ENCODE data around the gene CYP46A1. TPM values are rescaled to one million over a fixed set of nuclear protein-coding genes. Genes with fewer than 3 reads are reported as not detected.

CYP46A1 gene
- total RNA-seq, 2 donors from 2014 or later: 0.11 TPM; not detected in 1

DNA sequence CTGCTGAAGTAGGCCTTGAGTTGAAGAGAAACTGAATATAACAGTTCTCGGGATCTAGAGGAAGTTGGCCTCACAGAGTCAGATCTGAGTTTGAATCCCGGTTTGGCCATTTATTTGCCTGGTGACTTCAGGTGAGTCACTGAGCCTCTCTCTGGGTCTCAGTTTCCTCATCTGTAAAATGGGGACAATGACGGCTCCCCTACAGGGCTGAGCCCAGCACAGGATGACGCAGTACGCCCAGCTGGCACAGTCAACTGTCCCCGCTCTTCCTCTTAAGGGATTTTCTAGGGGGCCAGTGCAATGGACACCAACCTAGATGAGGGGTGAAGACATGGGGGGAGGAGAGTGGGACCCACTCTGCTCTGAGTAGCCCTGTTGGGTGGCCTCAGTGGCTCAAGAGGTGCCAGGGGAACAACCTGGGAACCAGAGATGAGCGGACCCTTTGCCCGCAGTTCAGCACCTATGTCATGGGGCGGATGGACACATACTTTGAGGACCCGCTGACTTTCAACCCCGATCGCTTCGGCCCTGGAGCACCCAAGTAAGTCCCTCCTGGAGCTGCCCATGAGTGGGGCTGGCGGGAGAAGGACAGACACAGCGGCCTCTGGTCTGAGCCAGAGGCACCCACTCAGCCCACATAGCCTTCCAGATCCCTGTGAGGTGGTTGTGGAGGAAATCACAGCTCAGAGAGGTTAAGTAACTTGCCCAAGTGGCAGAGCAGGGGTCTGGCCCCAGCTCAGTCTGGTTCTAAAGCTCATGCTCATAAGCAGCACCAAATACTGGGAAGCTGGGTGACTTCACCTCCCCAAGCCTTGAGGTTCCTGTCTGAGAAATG, 41.1 kb downstream of the CYP46A1 start:
- no peaks in the 10 kb centered on the region for H3K36me3 Mint-ChIP-seq
- peaks cover 12 to 14% of the 10 kb centered on the region in 2 donors for H3K27me3 Mint-ChIP-seq
- ATAC-seq (no peak), DNase-seq (ENCODE audit: low spot score) (no peak)
- H3K9me3 Mint-ChIP-seq: no peaks in the 10 kb centered on the region
- H3K27ac Mint-ChIP-seq: no peak overlapping the region
- no peak overlapping the region for H3K4me3 Mint-ChIP-seq
- no peaks in the 10 kb centered on the region for H3K4me1 Mint-ChIP-seq (ENCODE audit: low read depth in 2 of 2)

DNA sequence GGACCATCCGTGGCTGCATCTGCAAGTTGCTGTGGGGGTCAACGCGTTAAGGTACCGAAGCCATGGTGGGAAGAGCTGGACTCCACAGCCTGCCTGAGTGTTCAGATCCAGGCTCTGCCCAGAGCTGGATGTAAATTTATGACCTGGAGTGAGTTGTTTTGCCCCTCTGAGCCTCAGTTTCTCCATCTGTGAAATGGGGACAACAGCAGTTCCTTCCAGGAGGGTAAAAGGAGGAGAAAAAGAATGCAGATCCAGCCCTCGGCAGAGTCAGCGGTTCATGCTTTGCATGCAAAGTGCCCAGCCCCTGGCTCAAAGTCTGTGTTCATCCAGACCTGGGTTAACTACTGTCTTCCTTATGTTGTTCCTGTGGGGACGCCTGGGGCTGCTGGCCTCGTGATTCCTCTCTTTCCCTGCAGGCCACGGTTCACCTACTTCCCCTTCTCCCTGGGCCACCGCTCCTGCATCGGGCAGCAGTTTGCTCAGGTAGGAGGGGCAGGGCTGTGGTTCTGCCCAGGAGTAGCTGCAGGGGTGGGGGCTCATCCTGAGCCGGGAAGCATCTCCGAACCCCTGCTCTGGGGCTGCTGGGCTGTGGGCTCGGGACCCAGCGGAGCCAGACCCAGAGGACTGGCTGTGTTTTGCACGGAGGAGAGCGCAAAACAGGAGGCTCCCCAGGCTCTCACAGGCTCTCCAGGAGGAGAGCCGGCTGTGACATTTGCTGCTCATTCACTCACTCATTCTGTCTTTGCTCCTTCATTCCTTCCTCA, 41.9 kb downstream of the CYP46A1 start:
- Mint-ChIP-seq H3K4me1 (ENCODE audit: low read depth in 2 of 2) (no peaks in the 10 kb centered on the region), H3K9me3 (no peaks in the 10 kb centered on the region), H3K4me3 (no peak overlapping the region), H3K27me3 (peaks cover 12 to 14% of the 10 kb centered on the region in 2 donors), H3K36me3 (no peaks in the 10 kb centered on the region), H3K27ac (no peak overlapping the region)
- DNase-seq (ENCODE audit: low spot score) (no peak), ATAC-seq (no peak)

DNA sequence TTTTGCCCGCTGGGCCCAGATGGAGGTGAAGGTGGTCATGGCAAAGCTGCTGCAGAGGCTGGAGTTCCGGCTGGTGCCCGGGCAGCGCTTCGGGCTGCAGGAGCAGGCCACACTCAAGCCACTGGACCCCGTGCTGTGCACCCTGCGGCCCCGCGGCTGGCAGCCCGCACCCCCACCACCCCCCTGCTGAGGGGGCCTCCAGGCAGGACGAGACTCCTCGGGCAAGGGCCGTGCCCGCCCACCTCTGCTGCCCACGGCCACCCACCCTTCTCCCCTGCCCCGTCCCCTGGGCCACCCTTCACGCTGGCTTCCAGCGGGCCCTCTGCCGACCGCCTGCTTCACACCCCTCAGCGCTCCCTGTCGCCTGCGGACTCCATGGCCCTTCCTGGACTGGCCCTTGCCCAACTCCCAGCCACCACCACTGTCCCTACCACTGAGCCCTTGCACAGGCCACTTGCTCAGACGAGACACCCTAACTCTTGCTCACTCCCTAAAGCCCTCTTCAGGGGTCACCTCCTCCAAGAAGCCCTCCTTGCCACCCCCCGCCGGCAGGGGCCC, 42.5 kb downstream of the CYP46A1 start:
- Mint-ChIP-seq H3K9me3 (no peaks in the 10 kb centered on the region), H3K4me1 (ENCODE audit: low read depth in 2 of 2) (no peaks in the 10 kb centered on the region), H3K4me3 (no peak overlapping the region), H3K27me3 (peaks cover 12 to 14% of the 10 kb centered on the region in 2 donors), H3K36me3 (no peaks in the 10 kb centered on the region), H3K27ac (no peak overlapping the region)
- DNase-seq (ENCODE audit: low spot score) (no peak), ATAC-seq (peak in 1 of 2 donors; percentile 14)

DNA sequence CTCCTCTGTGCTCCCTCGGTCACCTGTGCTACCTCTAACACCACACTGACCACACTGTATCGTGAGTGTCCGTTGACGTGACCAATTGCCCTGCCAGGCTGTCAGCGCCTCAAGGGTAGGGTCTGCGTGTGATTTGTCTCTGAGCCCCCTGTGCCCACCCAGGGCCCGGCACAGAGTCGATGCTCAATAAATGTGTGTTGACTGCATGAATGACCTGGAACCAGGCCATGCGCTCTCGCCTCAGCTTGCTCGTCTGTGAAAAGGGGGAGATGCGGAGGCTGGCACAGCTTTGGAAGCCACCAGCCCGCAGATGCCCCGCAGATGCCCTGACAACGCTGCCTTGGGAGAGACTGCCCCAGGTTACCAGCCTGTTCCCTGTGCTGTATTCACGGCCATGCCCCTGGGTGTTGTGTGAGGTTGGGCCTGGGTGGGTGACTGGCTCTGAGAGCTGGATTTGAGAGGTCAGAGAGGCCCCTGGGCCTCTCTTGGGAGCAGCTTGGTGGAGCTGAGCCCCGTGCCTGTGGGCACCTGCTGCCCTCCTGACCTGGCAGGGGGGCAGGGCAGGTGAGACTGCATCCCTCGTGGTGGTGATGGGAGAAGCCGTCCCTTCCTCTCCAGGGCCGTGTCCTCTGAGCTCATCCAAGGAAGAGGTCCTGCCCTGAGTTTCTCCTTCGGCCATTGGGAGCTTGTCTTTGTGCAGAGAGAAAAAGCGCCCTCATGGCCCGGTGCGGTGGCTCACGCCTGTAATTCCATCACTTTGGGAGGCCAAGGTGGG, 43.2 kb downstream of the CYP46A1 start:
- no peak for ATAC-seq

DNA sequence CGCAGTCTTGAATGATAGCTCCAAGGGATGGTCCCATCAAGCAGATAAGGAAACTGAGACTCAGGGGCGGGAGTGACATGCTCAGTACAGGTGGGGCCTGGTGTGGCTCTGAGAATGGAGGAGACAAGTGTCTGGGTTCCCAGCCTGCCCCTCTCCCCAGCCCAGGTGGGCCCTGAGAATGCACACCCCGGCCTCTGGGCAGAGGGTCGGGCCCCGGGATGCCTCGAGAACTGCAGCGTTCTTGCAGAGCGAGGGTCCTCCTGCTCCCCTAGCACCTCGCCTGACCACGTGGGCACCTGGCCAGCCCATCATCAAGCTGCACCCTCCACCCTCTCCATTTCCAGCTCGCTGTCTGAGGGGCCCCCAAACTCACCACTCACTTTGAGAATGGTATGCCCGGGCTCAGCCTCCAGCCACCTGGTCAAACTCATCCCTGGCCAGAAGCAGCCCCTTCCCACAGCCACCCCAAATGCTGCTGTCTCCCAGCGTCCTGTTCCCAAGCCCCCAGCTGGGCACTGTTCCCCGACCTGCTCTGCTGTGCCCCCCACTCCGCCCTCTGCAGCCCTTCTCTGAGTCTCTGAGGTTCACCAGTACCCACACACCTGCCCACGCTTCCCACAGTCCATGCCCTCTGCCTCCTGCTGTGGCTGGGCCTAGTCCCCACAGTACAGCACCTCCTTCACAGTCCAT, 44.3 kb downstream of the CYP46A1 start:
- no peaks in the 10 kb centered on the region for H3K4me1 Mint-ChIP-seq (ENCODE audit: low read depth in 2 of 2)
- DNase-seq (ENCODE audit: low spot score) (no peak), ATAC-seq (no peak)
- no peaks in the 10 kb centered on the region for H3K36me3 Mint-ChIP-seq
- H3K9me3 Mint-ChIP-seq: no peaks in the 10 kb centered on the region
- H3K4me3 Mint-ChIP-seq: no peak overlapping the region
- no peak overlapping the region for H3K27ac Mint-ChIP-seq
- peaks cover 13 to 14% of the 10 kb centered on the region in 2 donors for H3K27me3 Mint-ChIP-seq

More for the DNA sequence above, 43.2 kb downstream of the CYP46A1 start:
- Mint-ChIP-seq H3K9me3 (no peaks in the 10 kb centered on the region), H3K36me3 (no peaks in the 10 kb centered on the region), H3K4me3 (no peak overlapping the region), H3K27me3 (peaks cover 11 to 14% of the 10 kb centered on the region in 2 donors), H3K27ac (no peak overlapping the region), H3K4me1 (ENCODE audit: low read depth in 2 of 2) (no peaks in the 10 kb centered on the region)
- DNase-seq (ENCODE audit: low spot score): no peak

DNA sequence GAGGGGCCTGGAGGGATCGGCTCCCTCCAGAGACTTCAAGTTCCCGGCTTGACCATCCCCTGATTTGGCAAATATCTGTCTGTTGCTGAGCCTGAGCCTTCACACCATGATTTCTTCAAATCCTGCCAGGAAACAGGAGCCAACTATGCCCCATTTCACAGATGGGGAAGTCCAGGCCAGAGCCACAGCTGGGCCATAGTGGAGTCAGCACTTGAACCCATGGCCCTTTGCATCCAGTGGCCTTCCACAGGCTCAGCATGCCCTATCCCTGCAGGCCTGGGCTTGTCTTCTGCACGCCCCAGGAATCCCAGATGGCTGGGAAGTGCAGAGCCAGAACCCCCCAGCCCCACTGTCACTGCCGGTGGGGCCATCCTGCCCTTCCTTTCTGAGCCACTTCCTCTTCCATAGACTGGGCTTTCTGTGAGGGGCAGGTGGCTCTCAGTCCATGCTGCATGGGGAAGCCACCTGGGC, 44.9 kb downstream of the CYP46A1 start:
- ATAC-seq: no peak
- peaks cover 14 to 19% of the 10 kb centered on the region in 2 donors for H3K27me3 Mint-ChIP-seq
- no peak overlapping the region for H3K4me3 Mint-ChIP-seq
- no peaks in the 10 kb centered on the region for H3K36me3 Mint-ChIP-seq
- DNase-seq (ENCODE audit: low spot score): peak; percentile 29
- no peak overlapping the region for H3K27ac Mint-ChIP-seq
- no peaks in the 10 kb centered on the region for H3K4me1 Mint-ChIP-seq (ENCODE audit: low read depth in 2 of 2)
- H3K9me3 Mint-ChIP-seq: no peaks in the 10 kb centered on the region

DNA sequence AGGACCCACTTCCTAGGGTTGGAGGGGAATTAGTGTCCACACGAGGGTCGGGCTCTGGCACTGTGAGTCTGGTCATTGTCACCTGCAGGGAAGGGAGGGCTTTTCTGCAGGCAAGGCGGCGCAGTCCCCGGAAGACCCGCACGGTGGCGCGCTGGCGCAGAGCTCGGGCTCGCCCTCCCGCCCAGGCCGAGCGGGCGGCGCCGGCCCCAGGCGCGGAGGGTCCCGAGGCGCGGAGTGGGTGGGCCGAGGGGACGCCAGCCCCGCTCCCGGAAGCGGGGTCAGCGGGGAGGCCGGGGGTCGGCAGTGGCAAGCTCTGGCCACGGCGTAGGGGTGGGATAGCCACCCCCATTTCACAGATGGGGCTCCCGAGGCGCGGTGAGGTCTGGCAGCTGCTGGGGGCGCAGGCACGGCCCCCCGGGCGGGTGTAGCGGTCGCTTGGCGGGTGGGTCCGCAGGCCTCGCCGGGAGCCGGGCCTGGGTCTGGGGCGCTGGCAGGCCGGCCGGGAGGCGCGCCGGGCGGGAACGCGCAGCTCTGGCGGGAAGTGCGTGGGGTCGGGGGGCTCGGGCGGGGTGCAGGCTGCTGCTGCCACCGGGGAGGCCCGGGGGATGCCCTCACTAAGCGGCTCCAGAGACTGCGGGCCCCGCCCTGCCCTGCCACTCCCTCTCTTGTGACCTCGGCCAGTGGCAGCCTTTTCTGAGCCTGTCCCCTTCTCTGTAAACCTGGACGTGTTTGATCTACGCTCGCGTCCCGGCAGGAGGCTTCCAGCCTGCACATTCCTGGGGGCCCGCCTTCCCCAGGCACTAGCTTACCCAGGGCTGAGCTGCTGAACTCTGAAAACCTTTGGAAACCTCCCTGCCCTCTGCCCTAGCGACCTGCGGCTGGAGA, 46.1 kb downstream of the CYP46A1 start:
- peaks cover 14 to 19% of the 10 kb centered on the region in 2 donors for H3K27me3 Mint-ChIP-seq
- no peak overlapping the region for H3K27ac Mint-ChIP-seq

DNA sequence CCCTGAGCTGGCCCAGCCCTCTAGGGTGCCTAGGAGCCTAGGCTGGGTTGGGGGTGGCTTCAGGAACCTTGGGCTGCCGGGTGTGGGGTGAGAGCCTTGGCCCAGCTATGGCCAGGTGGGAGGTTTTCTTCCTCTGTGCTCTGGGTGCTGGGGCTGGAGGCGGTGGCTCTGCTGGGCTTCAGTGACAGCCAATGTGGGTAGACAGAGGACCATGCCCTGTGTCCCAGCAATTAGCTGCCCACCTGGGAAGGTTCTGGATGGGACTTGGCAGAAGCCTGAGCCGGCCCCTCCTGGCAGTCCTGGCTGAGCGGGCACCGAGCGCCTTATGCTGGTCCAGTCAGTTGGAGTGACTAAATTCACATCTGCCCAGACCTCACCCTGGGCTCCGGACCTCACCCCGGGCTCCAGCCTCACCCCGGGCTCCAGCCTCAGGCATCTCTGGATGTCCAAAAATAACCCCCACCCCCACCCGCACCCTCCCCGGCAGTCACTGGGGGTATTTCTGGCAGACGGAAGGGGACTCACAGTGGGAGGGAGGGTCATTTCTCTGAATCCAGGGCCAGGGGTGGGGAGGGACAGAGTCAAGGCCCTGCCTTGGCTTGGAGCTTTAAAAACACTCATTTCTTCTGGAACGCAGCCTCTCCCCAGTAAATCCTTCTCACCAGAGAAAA, 46.9 kb downstream of the CYP46A1 start:
- no peak overlapping the region for H3K27ac Mint-ChIP-seq
- peaks cover 8 to 21% of the 10 kb centered on the region in 2 donors for H3K27me3 Mint-ChIP-seq
- H3K36me3 Mint-ChIP-seq: no peaks in the 10 kb centered on the region
- H3K9me3 Mint-ChIP-seq: no peaks in the 10 kb centered on the region
- no peaks in the 10 kb centered on the region for H3K4me1 Mint-ChIP-seq (ENCODE audit: low read depth in 2 of 2)
- H3K4me3 Mint-ChIP-seq: peak overlapping the region; percentile 30
- DNase-seq (ENCODE audit: low spot score): peak; percentile 16
- no peak for ATAC-seq

More for the DNA sequence above, 46.1 kb downstream of the CYP46A1 start:
- Mint-ChIP-seq H3K36me3 (no peaks in the 10 kb centered on the region), H3K4me3 (peak overlapping the region; percentile 30), H3K4me1 (ENCODE audit: low read depth in 2 of 2) (no peaks in the 10 kb centered on the region), H3K9me3 (no peaks in the 10 kb centered on the region)
- peak; percentile 41 to 66 for ATAC-seq
- peak; percentile 63 for DNase-seq (ENCODE audit: low spot score)

DNA sequence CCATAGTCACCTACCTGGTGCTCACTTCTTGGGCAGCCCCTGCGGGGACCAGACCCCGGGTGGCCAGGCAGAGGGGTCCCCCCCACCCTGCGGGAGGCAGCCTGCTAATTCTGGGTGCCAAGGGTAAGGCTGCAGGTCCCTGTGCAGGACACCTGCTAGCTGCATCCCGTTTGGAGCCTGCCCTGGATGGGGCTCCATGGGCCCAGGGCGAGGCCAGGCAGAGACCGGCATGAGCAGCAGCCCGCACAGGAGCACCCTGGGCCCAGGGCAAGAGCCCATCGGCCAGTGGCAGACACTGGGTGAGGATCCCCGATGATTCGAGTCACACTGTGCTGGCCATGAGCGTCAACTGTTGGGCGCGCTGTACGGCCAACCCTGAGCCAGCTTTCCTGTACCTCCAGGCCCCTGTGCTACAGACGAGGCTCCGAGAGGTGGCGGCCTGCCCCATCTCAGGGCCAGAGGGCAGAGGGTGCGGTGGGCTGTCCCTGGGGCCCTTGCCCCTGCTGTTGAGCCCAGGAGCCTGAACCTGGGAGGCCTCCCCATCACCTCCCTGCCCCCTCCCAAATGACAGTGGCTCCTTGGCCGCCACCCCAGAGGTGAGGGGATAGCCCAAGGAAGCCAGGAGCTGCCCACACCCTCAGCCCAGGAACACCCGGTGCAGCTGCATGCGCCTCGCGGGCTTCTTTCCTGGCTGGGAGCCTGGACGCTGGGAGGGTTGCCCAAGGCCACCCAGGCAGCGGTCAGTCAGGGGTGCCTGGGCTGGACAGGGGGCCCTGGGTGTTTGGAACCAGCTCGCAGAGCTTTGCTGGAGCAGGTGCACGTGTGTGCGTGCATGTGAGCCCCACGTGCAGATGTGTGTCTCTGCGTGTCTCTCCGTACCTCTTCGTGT, 47.7 kb downstream of the CYP46A1 start:
- peak in 1 of 2 donors; percentile 7 for ATAC-seq
- H3K27ac Mint-ChIP-seq: no peak overlapping the region

DNA sequence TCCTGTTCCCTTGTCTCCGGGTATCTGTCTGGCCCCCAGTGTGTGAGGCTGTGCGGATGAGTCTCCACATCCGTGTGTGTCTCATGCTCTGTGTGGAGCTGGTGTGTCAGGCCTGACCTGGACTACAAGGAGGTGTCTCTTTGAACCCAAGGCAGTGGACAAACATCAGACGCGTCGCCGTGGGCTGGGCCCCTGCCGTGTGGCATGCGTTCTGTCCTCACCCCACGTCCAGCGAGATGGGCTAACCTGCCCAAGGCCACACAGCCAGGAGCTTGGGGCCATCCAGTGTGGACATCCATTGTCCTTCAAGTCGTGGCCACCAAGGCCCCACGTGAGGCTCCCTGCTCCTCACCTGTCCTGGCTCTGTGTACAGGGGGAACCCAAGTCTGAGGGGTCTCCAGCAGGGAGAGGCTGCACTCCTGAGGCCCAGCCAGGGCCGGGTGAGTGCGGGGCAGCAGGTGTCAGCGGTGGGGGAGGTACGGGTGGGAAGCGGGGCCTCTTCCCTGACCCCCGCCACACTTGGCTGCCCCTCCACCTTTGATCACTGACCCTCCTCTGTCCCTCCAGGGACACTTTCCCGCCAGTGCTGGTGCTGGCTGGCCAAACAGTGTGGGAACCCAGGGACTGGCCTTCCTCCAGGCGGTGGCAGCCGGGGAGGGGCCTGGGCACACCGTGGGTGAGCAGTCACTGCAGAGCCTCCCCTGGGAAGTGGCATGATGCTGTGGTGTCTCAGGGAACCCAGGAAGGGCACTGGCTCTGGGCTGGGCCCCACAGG, 48.5 kb downstream of the CYP46A1 start:
- Mint-ChIP-seq H3K36me3 (no peaks in the 10 kb centered on the region), H3K4me3 (no peak overlapping the region), H3K9me3 (no peaks in the 10 kb centered on the region), H3K27ac (no peak overlapping the region), H3K27me3 (peaks cover 8 to 22% of the 10 kb centered on the region in 2 donors), H3K4me1 (ENCODE audit: low read depth in 2 of 2) (no peaks in the 10 kb centered on the region)
- ATAC-seq (no peak), DNase-seq (ENCODE audit: low spot score) (peak; percentile 44)

More for the DNA sequence above, 47.7 kb downstream of the CYP46A1 start:
- Mint-ChIP-seq H3K4me1 (ENCODE audit: low read depth in 2 of 2) (no peaks in the 10 kb centered on the region), H3K4me3 (no peak overlapping the region), H3K27me3 (peaks cover 8 to 22% of the 10 kb centered on the region in 2 donors), H3K9me3 (no peaks in the 10 kb centered on the region), H3K36me3 (no peaks in the 10 kb centered on the region)
- DNase-seq (ENCODE audit: low spot score): peak; percentile 57

All from natural killer cell treated with Interleukin-12 subunit alpha and Interleukin-12 subunit beta and Interleukin-15 and Interleukin-18, amount 100 ng/mL, for 72 hours (primary cell).